ENCODE measurements around the gene PTPRT. TPM values are rescaled to one million over a fixed set of nuclear protein-coding genes. Genes with fewer than 3 reads are reported as not detected.
"Not testable (repeated sequence)": the region's sequence is repeated elsewhere in the genome, so short reads cannot be mapped to it uniquely, and the experiment has no call there.

Gene PTPRT
- total RNA-seq, 2 donors from 2014 or later, result 0.20 to 0.52 TPM

DNA sequence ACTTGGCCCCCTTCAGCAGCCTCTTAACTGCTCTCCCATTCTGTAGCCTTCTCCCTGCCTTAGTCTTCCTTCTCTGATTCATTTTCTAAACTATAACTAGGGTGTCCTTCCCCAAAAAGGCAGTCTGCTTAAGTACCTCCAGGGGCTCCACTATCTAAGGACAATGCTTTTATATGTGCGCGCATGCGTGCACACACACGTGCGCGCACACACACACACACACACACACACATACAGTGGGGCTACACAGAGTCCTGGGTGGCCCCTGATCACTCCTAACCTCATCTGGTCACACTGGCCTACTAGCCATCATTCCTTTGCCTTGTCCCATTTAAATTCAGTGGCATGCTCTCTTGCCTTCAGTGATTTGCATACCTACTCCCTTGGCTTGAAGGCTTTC lies 917.2 kb downstream of the PTPRT start:
- intact Hi-C loops (cut with DNase I, micrococcal nuclease), result no loop called here
- DNase-seq (no peak), ATAC-seq (no peak)

- no peak for DNase-seq
- no peak for ATAC-seq
- intact Hi-C loops (cut with DNase I, micrococcal nuclease), result no loop called here
Measured at GRCh38 chr20:42270539-42270938, 919.2 kb downstream of the PTPRT start.

GRCh38 chr20:42267793-42268384 lies 921.8 kb downstream of the PTPRT start:
- intact Hi-C loops (cut with DNase I, micrococcal nuclease), result no loop called here
- no peak for ATAC-seq
- no peak for DNase-seq

DNA sequence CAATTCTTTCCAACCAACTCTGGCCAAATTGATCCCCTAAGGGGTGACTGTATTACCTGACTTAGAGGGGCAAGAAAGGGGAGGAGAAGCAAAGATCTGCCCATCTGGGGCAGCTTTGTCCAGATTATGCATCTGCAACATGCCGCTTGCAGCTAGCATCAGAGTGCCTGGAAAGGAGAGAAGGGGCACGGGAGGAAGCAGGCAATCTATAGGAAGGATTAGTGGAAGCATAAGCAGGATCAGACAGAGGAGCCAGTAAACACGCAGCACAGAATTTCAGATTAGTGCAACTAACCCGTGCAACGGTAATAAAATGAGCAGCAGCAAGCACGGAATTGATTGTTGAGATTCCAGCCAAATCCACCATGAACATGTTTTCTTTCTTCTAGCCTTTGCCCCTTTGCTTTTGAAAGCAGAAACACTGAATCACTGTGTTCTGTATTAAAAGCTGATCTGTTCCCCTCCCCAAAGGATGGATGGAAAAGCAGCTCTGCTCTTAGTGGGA lies 927.9 kb downstream of the PTPRT start:
- ATAC-seq, result no peak
- DNase-seq, result no peak
- intact Hi-C loops (cut with DNase I, micrococcal nuclease), result no loop called here

- DNase-seq, result no peak
- intact Hi-C loops (cut with DNase I, micrococcal nuclease), result no loop called here
- no peak for ATAC-seq
Measured at GRCh38 chr20:42260184-42260583, 929.5 kb downstream of the PTPRT start.

DNA sequence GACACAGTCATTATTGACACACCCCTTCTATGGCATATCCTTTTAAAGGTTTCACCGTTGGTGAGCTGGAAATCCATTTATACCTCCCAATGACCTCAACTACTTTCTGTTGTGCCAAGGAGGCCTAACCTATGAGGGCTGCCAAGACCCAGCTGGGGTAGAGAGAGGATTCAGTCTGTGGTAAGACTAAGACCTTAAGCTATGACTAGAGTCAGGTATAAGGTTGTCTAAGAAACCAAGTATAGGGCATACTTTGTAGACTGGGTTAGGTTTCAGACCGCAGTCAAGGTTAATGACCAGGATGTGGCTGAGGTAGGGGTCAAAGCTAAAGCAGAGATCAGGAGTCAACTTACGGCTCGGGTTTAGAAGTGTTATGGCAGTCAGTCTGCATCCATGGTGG lies 930.3 kb downstream of the PTPRT start:
- ATAC-seq (no peak), DNase-seq (no peak)
- intact Hi-C loops (cut with DNase I, micrococcal nuclease), result no loop called here

GRCh38 chr20:42258564-42259302 lies 931.0 kb downstream of the PTPRT start:
- ATAC-seq, result no peak
- intact Hi-C loops (cut with DNase I, micrococcal nuclease), result no loop called here

GRCh38 chr20:42255821-42256220 lies 933.9 kb downstream of the PTPRT start:
- DNase-seq, result no peak
- intact Hi-C loops (cut with DNase I, micrococcal nuclease), result no loop called here

More at GRCh38 chr20:42258564-42259302, 931.0 kb downstream of the PTPRT start:
- DNase-seq, result no peak

DNA sequence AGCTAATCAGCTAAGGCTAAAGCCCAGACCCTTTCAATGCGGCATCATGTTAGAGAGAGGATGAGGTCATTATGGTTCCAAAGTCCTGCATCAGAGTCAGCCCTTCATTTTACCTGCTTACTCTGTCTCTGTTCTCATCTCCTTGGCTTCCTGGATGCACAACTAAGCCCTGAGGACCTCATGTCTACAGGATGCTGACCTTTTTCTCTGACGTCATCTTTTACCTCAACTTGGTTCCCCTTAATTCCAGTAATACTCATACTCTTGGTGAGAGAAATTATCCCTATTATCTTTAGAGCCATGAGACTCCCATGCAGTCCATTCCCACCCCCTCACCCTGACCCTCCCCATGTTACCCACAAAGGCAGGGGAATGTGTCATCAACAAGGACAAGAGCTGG lies 935.0 kb downstream of the PTPRT start:
- ATAC-seq (no peak), DNase-seq (no peak)
- intact Hi-C loops (cut with DNase I, micrococcal nuclease), result no loop called here

More at GRCh38 chr20:42255821-42256220, 933.9 kb downstream of the PTPRT start:
- ATAC-seq, result no peak

DNA sequence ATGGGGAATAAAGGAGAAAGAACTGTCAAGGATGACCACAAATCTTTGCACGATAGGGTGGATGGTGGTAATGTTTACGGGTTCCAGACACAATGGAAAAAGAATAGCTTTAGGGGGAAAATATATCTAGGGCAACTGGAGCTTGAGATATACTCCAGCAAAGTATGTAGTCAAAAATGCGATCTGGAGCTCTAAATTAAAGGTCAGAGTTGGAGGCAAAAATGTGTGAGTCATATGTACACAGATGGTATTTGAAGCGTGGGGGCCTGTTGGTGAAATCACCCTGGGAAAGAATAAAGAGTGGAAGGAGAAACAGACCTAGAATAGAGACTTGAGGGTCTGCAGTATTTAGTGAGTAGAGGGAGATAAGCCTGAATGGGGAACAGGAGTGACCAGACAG lies 937.6 kb downstream of the PTPRT start:
- no peak for DNase-seq
- no peak for ATAC-seq
- intact Hi-C loops (cut with DNase I, micrococcal nuclease), result no loop called here

DNA sequence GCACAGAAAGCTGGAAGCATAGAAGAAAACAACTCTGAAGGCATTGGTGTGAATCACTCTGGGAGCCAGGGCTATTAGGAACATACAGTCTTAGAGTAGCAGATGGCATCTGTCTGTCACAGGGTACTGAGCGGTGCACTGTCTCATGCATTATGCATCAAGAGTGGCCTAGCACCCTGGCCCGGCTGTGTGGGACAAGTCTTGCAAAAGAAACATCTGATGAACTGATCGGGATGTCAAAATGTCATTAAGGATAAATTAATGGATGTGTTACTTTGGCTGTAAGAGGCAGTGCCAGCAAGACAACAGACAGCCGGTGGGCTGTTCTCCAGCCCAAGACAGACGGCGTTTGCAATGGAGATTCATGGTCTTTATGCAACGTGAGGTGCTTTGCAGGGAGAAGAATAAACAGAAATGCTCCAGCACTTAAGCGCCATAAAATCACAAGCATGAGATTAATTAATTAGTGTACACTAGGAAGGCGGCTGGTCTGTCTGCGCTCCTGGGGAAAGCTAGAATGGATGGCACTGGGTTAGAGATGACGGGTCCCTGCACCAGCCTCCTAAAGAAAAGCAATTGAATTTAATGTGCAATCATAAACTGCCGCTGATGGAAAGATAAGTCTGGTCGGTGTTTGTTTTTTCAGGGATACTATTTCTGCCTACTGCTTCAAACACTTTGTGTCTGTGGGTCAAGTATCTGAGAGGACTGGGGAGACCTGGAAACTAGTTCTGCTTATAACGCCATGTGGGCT lies 970.9 kb downstream of the PTPRT start:
- DNase-seq, result no peak
- ATAC-seq, result no peak

GRCh38 chr20:42214074-42214473 lies 975.6 kb downstream of the PTPRT start:
- ATAC-seq, result no peak
- no peak for DNase-seq
- intact Hi-C loops (cut with DNase I, micrococcal nuclease), result no loop called here

More for the DNA sequence above, 970.9 kb downstream of the PTPRT start:
- intact Hi-C loops (cut with DNase I, micrococcal nuclease), result no loop called here

GRCh38 chr20:42212391-42212790 lies 977.3 kb downstream of the PTPRT start:
- ATAC-seq, result no peak
- intact Hi-C loops (cut with DNase I, micrococcal nuclease), result no loop called here
- DNase-seq, result no peak

DNA sequence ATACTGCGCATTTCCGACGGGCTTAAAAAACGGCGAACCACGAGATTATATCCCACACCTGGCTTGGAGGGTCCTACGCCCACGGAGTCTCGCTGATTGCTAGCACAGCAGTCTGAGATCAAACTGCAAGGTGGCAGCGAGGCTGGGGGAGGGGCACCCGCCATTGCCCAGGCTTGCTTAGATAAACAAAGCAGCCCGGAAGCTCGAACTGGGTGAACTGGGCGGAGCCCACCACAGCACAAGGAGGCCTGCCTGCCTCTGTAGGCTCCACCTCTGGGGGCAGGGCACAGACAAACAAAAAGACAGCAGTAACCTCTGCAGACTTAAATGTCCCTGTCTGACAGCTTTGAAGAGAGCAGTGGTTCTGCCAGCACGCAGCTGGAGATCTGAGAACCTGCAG lies 983.1 kb downstream of the PTPRT start:
- ATAC-seq; intact Hi-C loops (cut with DNase I, micrococcal nuclease); DNase-seq: not testable (repeated sequence)

DNA sequence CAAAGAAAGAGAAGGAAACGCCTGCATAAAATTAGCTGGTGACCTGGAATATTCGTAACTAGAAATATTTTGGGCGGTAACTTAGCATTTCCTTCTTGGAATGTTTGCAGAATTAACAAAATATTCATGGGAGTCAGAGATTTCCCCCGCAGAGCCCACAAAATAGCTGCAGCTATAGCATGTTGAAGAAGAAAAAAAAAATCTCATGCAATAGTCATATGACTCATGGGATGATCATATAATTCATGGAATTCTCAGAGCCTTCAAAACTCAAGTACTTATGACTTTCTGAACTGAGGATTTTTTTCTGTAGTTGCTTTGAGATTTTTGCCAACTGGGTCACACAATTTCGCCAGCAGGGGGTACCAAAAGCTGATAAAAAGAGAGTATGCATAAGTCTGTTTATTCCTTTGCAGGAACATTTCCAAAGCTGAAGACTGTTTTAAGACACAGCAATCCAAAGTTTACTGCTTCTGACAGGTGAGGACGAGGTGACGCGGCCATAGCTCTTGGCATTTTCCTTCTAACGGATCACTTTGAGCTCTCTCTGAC lies 985.5 kb downstream of the PTPRT start:
- ATAC-seq, result no peak
- intact Hi-C loops (cut with DNase I, micrococcal nuclease), result no loop called here
- no peak for DNase-seq

DNA sequence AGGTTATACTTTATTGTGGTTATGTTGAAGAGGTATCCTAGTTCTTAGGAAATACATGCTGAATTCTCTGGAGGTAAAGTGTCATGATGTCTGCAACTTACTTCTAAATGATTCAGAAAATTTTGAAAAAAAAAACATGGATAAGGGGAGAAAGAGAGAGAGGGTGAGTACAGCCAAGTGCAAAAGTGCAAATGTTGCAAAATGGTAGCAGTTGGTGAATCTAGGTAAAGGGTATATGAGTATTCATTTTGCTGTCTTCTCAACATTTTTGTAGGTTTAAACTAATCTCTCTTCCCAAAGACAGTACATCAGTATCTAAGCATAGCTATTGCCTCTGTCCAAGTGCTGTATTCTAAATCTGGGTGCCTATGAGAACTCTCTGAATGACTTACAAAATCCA lies 992.1 kb downstream of the PTPRT start:
- intact Hi-C loops (cut with DNase I, micrococcal nuclease), result no loop called here
- ATAC-seq, result no peak
- no peak for DNase-seq

DNA sequence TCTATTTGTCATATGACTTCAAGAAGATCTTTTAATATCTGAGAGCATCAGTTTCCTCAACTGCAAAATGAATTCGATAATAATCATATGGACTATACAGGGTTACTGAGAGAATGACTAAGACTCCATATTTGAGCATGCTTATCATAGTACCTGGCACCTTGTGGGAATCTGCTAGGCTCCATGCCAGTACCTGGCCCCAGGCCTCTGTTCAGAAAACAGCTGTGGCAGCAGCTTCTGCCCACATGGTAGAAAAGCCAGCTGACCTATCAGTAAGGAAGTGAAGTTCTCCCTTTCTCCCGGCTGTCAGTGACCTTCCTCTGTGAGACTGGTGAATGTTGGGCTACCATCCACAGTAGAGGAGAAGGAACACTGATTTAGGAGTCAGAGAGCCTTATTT lies 996.6 kb downstream of the PTPRT start:
- ATAC-seq (no peak), DNase-seq (no peak)
- intact Hi-C loops (cut with DNase I, micrococcal nuclease), result no loop called here

DNA sequence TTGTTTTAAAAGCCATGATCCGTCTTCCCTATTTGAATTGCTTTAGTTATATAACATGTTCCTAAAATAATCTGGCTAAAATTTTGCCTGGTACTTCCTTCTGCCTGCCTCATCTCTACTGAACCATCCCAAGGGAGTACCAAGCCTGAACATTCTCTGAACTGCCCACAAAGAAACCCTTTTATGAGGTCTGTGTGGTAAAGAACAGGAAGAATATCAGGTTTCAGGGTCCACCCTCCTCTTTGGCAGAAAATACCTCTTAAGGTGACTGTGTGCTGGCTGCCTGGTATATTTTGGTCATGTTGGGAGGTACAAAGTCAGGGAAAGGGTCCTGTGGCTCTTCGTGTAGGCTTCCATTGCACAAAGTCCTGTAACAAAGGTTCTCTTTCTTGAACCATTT lies 997.4 kb downstream of the PTPRT start:
- intact Hi-C loops (cut with DNase I, micrococcal nuclease), result no loop called here

GRCh38 chr20:42191140-42191860 lies 998.4 kb downstream of the PTPRT start:
- ATAC-seq, result no peak
- DNase-seq, result no peak
- intact Hi-C loops (cut with DNase I, micrococcal nuclease), result no loop called here

More for the DNA sequence above, 997.4 kb downstream of the PTPRT start:
- DNase-seq (no peak), ATAC-seq (no peak)
